OCI-LY7 (cell line): ENCODE results near the gene GON4L.

Experiments
- CTCF ChIP-seq: fragments of 200-600 bp; sonication (generic); conservative IDR thresholded peaks from 2 replicates; pipeline ENCODE4 v1.5.1; 2014; ENCODE audit warnings: mild to moderate bottlenecking, antibody characterized with exemption, low read length, moderate library complexity, mixed read lengths
- EZH2phosphoT487 ChIP-seq: fragments of 200-600 bp; sonication (generic); IDR thresholded peaks from 2 replicates; pipeline ENCODE4 v1.6.1; 2018; ENCODE audit warnings: low read depth, borderline replicate concordance, mild to moderate bottlenecking, mixed run types, antibody characterized with exemption, low read length, moderate library complexity, mixed read lengths

- TF ChIP-seq CTCF (no peak), EZH2phosphoT487 (no peak)
Observed at GRCh38 chr1:155859234-155859829, 2.3 kb upstream of the GON4L start, which contains the start of gene SYT11.
